Measurements from ENCODE around the gene FABP1. TPM values are rescaled to one million over a fixed set of nuclear protein-coding genes. Genes with fewer than 3 reads are reported as not detected.

FABP1 gene
- not detected in 2 replicates for total RNA-seq (2014; rRNA removed; shearing (Covaris generic))
- polyA plus RNA-seq (2014; cell fraction: nucleus; rRNA removed), result not detected in 2 replicates

- DNase-seq (ENCODE audit: extremely low read depth, low read depth), result no peak
Observed at GRCh38 chr2:88127888-88128653, at the start of gene FABP1. Gene FABP1, minus strand, starts transcription at chr2:88128062. Its CDS starts 45 bp downstream, at chr2:88128017.

GRCh38 chr2:88177556-88177955 is 49.7 kb upstream of the FABP1 start:
- DNase-seq (ENCODE audit: extremely low read depth, low read depth), result no peak

DNA sequence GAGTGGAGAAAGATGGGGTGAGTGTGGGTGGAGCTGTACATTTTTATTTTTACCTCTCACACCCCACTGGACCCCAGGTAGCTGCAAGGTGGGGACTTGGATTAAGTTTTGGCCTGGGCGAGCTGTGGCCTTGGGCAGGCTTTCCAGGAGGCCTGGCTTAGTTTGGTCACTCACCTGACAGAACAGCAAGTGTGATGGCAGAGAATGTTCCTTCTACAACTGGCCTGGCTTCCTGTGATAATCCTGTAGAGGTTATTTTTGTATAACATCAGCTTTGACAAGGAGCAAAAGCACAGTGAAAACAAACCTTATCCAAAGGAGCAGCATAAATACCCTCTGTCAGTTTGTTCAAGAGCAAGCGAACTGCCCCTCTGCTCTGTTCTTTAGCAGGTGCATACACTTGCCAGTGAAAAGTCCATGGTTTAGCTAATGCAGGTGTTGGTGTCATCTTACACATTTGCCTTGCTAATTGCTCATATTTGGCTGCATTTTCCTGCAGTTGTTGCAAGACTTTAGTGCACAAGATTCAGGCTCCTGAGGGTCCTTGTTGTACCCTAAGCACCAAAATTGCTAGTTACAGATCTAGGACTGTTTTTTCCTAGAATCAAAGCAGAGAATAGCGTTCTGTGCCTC is 48.6 kb upstream of the FABP1 start:
- no peak for DNase-seq (ENCODE audit: extremely low read depth, low read depth)

DNA sequence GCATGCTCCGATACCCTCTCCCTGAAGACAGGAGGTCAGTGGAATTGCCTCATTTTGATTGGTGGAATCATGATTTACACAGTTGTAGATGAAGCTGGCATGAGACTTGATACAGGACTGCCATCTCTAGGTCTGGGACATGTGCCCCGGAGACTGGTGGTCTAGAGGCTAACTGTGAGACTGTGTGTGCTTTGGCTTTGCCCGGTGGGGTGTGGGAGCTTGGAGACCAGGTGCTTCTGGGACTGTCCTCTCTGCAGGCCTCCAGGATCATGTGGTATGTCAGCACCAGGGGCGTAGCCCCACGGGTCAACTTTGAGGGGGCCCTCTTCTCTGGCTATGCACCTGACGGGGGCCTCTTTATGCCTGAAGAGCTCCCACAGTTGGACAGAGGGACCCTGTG is 45.0 kb upstream of the FABP1 start:
- no peak for DNase-seq (ENCODE audit: extremely low read depth, low read depth)

GRCh38 chr2:88171966-88172365 is 44.1 kb upstream of the FABP1 start:
- no peak for DNase-seq (ENCODE audit: extremely low read depth, low read depth)

- DNase-seq (ENCODE audit: extremely low read depth, low read depth), result no peak
Observed at GRCh38 chr2:88170472-88170892, 42.6 kb upstream of the FABP1 start.

DNA sequence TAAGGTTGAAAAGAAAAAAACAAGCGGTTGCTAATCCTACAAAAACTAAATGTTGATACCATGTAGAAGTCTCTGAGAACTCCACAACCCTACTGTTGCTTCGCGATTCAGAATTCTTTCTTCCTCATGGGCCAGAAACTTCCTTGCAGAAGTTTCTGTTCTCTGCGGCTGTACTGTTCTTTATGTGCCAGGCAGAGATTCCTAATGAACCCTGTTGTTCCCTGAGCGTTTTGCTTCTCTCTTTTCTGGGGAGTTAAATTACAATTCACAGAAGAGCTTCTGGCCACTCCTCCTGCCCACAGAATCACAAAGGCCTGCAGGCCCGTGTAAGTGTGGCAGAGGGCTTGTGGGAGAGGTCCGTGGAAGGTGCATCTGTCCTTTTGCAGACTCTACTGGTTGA is 40.5 kb upstream of the FABP1 start:
- no peak for DNase-seq (ENCODE audit: extremely low read depth, low read depth)

DNA sequence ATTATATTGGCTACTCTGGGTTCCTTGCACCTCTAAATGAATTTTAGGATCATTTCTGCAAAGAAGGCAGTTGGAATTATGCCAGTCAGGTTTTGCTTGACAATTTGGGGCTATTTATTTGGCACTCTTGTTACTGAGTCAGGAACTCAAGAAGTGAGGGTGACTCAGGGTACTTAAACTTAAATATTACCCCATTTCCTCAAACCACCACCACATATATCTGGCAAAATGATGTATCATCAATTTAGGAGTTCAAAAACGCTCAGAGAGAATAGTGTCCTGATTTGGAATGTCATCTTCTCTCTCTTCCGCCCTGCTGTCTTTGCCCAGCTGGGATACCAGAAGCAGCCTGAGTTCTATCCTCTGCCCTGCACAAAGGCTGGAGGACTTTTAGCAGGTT is 39.9 kb upstream of the FABP1 start:
- no peak for DNase-seq (ENCODE audit: extremely low read depth, low read depth)

DNA sequence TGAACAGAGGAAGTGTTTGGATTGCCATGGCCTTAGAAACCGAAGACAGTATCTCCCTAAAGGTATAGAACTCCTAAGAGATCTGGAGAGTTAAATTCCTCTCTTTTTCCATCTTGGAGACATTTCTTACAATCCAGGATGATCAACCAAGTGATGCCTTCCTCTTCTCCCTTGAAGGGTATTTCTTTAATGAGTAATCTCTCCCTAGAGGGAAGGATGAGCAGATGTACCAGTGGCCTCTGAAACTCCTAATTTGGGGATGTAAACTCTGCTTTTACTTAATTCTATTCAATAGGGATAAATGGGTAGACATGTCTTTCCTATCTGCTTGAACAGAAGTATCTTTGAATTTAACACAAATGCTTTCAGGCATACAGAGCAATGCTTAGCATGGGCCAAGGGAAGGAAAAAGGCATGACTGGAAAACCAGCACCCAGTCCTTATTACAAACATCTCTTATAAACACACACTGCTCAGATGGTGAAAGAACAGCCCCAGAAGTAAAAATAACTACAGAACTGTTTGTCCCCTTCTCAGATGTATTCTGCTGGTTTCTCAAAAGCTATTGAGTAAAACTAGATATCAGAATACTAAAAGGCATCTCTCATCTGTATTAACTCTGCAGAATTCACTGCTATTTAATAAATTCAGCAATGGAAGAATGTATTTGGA is 37.6 kb upstream of the FABP1 start:
- no peak for DNase-seq (ENCODE audit: extremely low read depth, low read depth)

- DNase-seq (ENCODE audit: extremely low read depth, low read depth), result no peak
Observed at GRCh38 chr2:88161446-88162244, 33.8 kb upstream of the FABP1 start.

DNA sequence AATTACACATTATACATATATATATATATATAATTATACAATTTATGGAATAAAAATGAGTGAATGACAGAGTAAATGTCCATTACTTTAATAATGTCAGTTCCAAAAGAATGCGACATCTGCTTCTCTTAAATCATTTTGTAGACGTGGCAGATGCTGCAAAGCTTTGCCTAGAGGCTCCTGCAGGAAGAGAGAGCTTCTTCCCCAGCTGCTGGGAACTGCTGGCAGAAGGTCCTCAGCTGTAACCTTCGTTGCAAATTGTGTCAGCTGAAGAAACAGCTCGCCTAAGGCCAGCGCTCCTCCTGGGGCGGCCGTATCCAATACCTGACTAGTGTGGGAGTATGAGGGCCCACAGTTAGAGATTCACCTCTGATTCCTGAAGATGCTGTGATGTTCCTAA is 32.7 kb upstream of the FABP1 start:
- DNase-seq (ENCODE audit: extremely low read depth, low read depth), result no peak

- peak; percentile 68 for DNase-seq (ENCODE audit: extremely low read depth, low read depth)
Observed at GRCh38 chr2:88159955-88160415, 32.1 kb upstream of the FABP1 start.

DNA sequence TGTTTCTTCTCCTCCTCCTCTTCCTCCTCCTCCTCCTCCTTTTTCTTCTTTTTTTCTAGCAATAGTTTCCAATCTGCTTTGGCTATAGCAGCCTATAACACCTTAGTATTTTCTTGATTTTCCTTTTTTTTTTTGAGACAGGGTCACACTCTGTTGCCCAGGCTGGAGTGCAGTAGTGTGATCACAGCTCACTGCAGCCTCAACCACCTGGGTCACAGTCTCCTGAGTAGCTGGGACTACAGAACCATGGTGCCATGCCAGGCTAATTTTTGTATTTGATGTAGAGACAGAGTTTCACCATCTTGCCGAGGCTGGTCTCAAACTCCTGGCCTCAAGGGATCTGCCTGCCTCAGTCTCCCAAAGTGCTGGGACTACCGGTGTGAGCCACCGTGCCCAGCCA is 31.6 kb upstream of the FABP1 start:
- no peak for DNase-seq (ENCODE audit: extremely low read depth, low read depth)

DNA sequence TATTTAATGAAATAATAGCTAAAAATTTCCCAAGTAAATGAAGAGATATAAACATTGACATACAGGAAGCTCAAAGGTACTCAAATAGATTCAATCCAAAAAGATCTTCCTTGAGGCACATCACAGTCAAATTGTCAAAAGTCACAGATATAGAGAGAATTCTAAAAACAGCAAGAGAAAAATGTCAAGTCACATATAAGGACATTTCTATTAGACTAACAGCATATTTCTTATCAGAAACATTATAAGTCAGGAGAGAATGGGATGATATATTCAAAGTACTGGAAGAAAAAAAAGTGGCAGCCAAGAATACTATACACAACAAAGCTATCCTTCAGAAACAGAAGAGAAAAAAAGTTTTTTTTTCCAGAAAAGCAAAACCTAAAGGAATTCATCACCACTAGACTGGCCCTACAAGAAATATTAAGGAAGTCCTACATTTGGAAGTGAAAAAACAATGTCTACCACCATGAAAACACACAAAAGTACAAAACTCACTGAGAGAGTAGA is 21.1 kb upstream of the FABP1 start:
- no peak for DNase-seq (ENCODE audit: extremely low read depth, low read depth)

DNA sequence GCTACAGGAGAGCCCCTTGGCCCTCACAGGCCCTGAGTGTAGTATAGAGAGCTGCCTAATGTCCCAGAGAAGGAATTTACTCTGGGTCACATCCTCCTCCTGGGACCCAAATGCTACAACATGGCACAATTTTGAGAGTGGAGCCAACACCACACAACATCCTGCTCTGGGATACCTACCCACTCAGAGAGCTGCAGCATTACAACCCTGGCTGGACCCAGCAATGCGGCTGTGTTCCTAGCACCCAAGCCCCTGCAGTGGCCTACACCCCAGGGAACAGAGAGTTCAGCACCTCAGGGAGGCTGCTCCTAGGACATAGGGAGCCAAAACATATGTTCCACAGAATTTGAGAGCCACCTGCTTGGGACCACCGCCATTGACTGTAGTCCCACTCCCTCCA is 19.3 kb upstream of the FABP1 start:
- no peak for DNase-seq (ENCODE audit: extremely low read depth, low read depth)

DNA sequence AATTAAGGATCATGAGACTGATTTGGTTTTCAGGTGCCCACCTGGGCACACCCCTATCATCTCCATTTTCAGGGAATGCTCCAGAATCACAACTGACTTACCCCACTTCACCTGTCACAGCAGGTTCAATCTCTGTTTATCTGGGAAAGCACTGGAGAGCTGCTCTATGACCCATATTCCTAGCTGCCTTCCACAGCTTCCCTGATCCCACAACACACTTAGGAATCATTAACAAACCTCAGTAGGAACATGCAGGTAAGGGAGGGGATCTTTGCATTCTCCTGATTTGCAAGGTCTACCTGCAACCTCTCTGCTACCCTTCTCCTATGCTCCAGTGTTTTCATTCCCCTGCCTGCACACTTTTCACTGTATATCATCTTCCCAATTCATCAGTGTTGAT is 18.7 kb upstream of the FABP1 start:
- DNase-seq (ENCODE audit: extremely low read depth, low read depth), result no peak

GRCh38 chr2:88144914-88145497 is 17.1 kb upstream of the FABP1 start:
- DNase-seq (ENCODE audit: extremely low read depth, low read depth), result no peak

GRCh38 chr2:88144271-88144670 is 16.4 kb upstream of the FABP1 start:
- no peak for DNase-seq (ENCODE audit: extremely low read depth, low read depth)

DNA sequence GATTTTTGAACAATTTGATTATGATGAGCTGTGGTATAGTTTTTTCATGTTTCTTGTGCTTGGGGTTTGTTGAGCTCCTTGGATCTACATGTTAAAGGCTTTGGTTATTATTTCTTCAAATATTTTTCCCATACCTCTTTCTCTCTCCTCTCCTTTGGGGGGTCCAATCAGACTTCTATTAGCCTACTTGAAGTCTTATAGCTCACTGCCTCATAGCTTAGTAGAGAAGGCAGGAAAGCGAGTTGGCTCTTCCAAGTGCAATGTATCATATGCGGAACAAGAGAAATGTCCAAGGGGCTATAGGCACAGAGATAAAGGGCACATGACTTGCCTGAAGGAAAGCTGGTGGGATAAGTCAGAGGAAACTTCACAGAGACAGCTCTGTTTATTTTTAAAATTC is 14.1 kb upstream of the FABP1 start:
- DNase-seq (ENCODE audit: extremely low read depth, low read depth), result no peak

DNA sequence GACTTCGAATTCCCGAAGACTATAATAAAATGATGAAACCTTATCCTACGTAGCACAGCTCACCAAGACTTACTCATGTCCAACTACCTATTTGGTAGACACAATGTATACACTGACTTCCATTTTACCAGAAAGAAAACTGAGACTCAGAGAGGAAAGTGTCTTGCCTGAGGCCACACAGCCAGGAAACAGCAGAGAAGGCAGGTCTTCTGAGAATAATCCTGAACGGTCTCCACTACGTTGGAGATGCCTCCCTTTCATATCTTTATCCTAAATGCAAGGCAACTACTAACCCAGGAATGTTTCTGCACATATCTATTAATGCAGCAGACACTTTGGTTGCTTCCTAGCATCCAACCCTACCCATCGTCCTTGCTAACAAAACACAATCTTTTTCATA is 11.9 kb upstream of the FABP1 start:
- no peak for DNase-seq (ENCODE audit: extremely low read depth, low read depth)
